HepG2 (cell line): ENCODE measurements around the gene ZDHHC7. TPM values are rescaled to one million over a fixed set of nuclear protein-coding genes. Genes with fewer than 3 reads are reported as not detected.

Experiments
- CCAR2 ChIP-seq: fragments of 200-400 bp; formaldehyde crosslinking; optimal IDR thresholded peaks from 2 replicates; pipeline ENCODE3; 2018; ENCODE audit warnings: low read depth, mild to moderate bottlenecking, low read length, moderate library complexity
- ETV5 ChIP-seq: IDR thresholded peaks from 2 replicates; pipeline ENCODE4 v1.6.1; 2018; ENCODE audit warnings: missing biosample characterization, missing genetic modification reagents, inconsistent platforms, borderline replicate concordance
- FOXK1 ChIP-seq: sonication (generic); formaldehyde crosslinking; IDR thresholded peaks from 2 replicates; pipeline ENCODE4 v1.4.0; 2020; ENCODE audit warnings: low read depth, missing genetic modification reagents, borderline replicate concordance
- FOXP1 ChIP-seq, 2 experiments: fragments of 450-650 bp in 1 of 2; IDR thresholded peaks; 2 replicates each; pipeline ENCODE4 v1.6.1; 2017 to 2018; ENCODE audit warnings: antibody characterized with exemption in 1 of 2
- HOXA5 ChIP-seq: sonication (generic); formaldehyde crosslinking; IDR thresholded peaks from 2 replicates; pipeline ENCODE4 v1.4.0; 2020; ENCODE audit warnings: missing genetic modification reagents
- JUNB ChIP-seq: sonication (generic); formaldehyde crosslinking; IDR thresholded peaks from 2 replicates; pipeline ENCODE4 v1.8.0; 2022; ENCODE audit warnings: missing genetic modification reagents, mild to moderate bottlenecking, borderline replicate concordance
- KDM5A ChIP-seq: fragments of 200-600 bp; sonication (generic); IDR thresholded peaks from 2 replicates; pipeline ENCODE4 v1.7.0; 2018; ENCODE audit warnings: antibody characterized with exemption, mild to moderate bottlenecking, low read length, borderline replicate concordance
- MTF2 ChIP-seq: sonication (generic); formaldehyde crosslinking; IDR thresholded peaks from 2 replicates; pipeline ENCODE4 v1.5.0; 2020; ENCODE audit warnings: missing genetic modification reagents, borderline replicate concordance
- PHF8 ChIP-seq: sonication (generic); formaldehyde crosslinking; IDR thresholded peaks from 2 replicates; pipeline ENCODE4 v1.5.0; 2020; ENCODE audit warnings: missing genetic modification reagents
- REST ChIP-seq, 2 experiments: IDR thresholded peaks; 2 replicates each; pipeline ENCODE4 v1.6.1; 2011 to 2012; ENCODE audit warnings: low read length in 2 of 2, borderline replicate concordance in 1 of 2, low read depth in 1 of 2, mild to moderate bottlenecking in 1 of 2, moderate library complexity in 1 of 2
- SMARCC2 ChIP-seq: fragments of 450-650 bp; IDR thresholded peaks from 2 replicates; pipeline ENCODE4 v1.6.1; 2017; ENCODE audit warnings: antibody characterized with exemption, mild to moderate bottlenecking
- TCF12 ChIP-seq, 2 experiments: fragments of 450-650 bp in 1 of 2; sonication (generic) in 1 of 2; formaldehyde crosslinking in 1 of 2; IDR thresholded peaks; 2 replicates each; pipeline versions ENCODE4 v1.6.1 to v1.8.0; 2017 to 2022; ENCODE audit warnings: antibody characterized with exemption in 1 of 2, mild to moderate bottlenecking in 1 of 2, missing genetic modification reagents in 1 of 2, moderate library complexity in 1 of 2
- TERF1 ChIP-seq: sonication (generic); formaldehyde crosslinking; IDR thresholded peaks from 2 replicates; pipeline ENCODE4 v1.8.0; 2022; ENCODE audit warnings: mild to moderate bottlenecking, missing genetic modification reagents, moderate library complexity
- ZMYM2 ChIP-seq: sonication (generic); formaldehyde crosslinking; IDR thresholded peaks from 2 replicates; pipeline ENCODE4 v1.8.0; 2022; ENCODE audit warnings: mild to moderate bottlenecking, missing genetic modification reagents
- ZNF124 ChIP-seq: sonication (generic); formaldehyde crosslinking; IDR thresholded peaks from 2 replicates; pipeline ENCODE4 v1.4.0; 2020; ENCODE audit warnings: missing genetic modification reagents
- ZNF260 ChIP-seq: sonication (generic); formaldehyde crosslinking; IDR thresholded peaks from 2 replicates; pipeline ENCODE4 v1.4.0; 2020; ENCODE audit warnings: missing genetic modification reagents, low read depth, mild to moderate bottlenecking, borderline replicate concordance
- ZNF362 ChIP-seq: sonication (generic); formaldehyde crosslinking; IDR thresholded peaks from 2 replicates; pipeline ENCODE4 v1.4.0; 2020; ENCODE audit warnings: missing genetic modification reagents, mild to moderate bottlenecking, borderline replicate concordance
- ZNF468 ChIP-seq: sonication (generic); formaldehyde crosslinking; IDR thresholded peaks from 2 replicates; pipeline ENCODE4 v1.8.0; 2022; ENCODE audit warnings: mild to moderate bottlenecking, moderate library complexity, missing genetic modification reagents
- ZNF512B ChIP-seq: sonication (generic); formaldehyde crosslinking; IDR thresholded peaks from 2 replicates; pipeline ENCODE4 v1.5.1; 2020; ENCODE audit warnings: missing genetic modification reagents, mild to moderate bottlenecking, borderline replicate concordance
- ZNF607 ChIP-seq: sonication (generic); formaldehyde crosslinking; IDR thresholded peaks from 2 replicates; pipeline ENCODE4 v1.5.1; 2020; ENCODE audit warnings: missing genetic modification reagents, mild to moderate bottlenecking, borderline replicate concordance
- ZNF670 ChIP-seq: sonication (generic); formaldehyde crosslinking; IDR thresholded peaks from 2 replicates; pipeline ENCODE4 v1.8.0; 2022; ENCODE audit warnings: mild to moderate bottlenecking, missing genetic modification reagents, borderline replicate concordance
- polyA plus RNA-seq, 8 experiments: library from polyadenylated mRNA; depleted of rRNA in 3 of 8; stranded (reverse) in 7 of 8; unstranded in 1 of 8; fragments of >200 nt; fragmentation: Illumina TruSeq in 4 of 8; extraction: Trizol in 4 of 8; gene quantifications; 2 replicates each; pipeline versions ENCODE4 v1.2.1 to v1.2.3, GENCODE V29; 2011 to 2016; ENCODE audit warnings: low read depth in 4 of 8, missing spikeins in 1 of 8, mixed read lengths in 1 of 8; ENCODE audit not compliant: insufficient read depth in 1 of 8
- total RNA-seq, 5 experiments: library from RNA; depleted of rRNA; stranded (reverse); fragments of >200 nt; fragmentation: Illumina TruSeq; extraction: Trizol; gene quantifications; 2 replicates each; pipeline ENCODE4 v1.2.3, GENCODE V29; 2016; ENCODE audit warnings: low read depth in 1 of 5

Gene ZDHHC7
- total and polyA plus RNA-seq, 2 of the 13 experiments (the other 11 are each of a cell fraction or from before 2014, with no cell fraction given): 46.8 to 67.6 TPM

- TF ChIP-seq KDM5A (no peak), FOXK1 (0 out of 2 replicates have a peak, but pooled peaks have one; percentile 31), JUNB (peak; percentile 69; the same call in 1 of the 2 replicates), TERF1 (CRISPR knock-in tag) (no peak), TCF12 (IDR thresholded peaks at IDR 0.05) (no peak), TCF12 (CRISPR knock-in tag; IDR thresholded peaks at IDR 0.05) (no peak), ZNF512B (CRISPR knock-in tag) (no peak), ZNF362 (CRISPR knock-in tag) (no peak), SMARCC2 (no peak), HOXA5 (CRISPR knock-in tag) (0 out of 2 replicates have a peak, but pooled peaks have one; percentile 61), ETV5 (CRISPR knock-in tag) (peak; percentile 22; the same call in 1 of the 2 replicates), PHF8 (CRISPR knock-in tag) (no peak), ZMYM2 (no peak), ZNF468 (CRISPR knock-in tag) (no peak), CCAR2 (no peak), ZNF670 (CRISPR knock-in tag) (no peak), ZNF607 (CRISPR knock-in tag) (no peak), MTF2 (CRISPR knock-in tag) (no peak), FOXP1 (IDR thresholded peaks at IDR 0.05) (no peak), FOXP1 (CRISPR knock-in tag; IDR thresholded peaks at IDR 0.05) (peak; percentile 97), REST (IDR thresholded peaks at IDR 0.05; ENCODE audit: borderline replicate concordance in 1 of 2, low read depth in 1 of 2, low read length in 2 of 2) (no peak), ZNF260 (no peak), ZNF124 (CRISPR knock-in tag) (no peak)
These were observed 12.1 kb downstream of the ZDHHC7 start (continued) for GRCh38 chr16:84999200-84999599.
